Thoracic aorta (tissue), 2 donors: ENCODE data around the gene CDHR3. TPM values are rescaled to one million over a fixed set of nuclear protein-coding genes. Genes with fewer than 3 reads are reported as not detected.

ENCODE experiments used
- ATAC-seq: fragments of 150-250 bp; one replicate; pipeline ENCODE4 v1.8.0; 2017; ENCODE audit warnings: low read depth; ENCODE audit not compliant: insufficient number of reproducible peaks, low FRiP score
- DNase-seq: peaks from one replicate; pipeline ENCODE4 v3.0.0-alpha.2; 2020; ENCODE audit warnings: low spot score
- H3K27ac ChIP-seq, 2 donors: fragments of 200-600 bp; sonication (generic); 1 replicate in 1 of 2; 2 replicates in 1 of 2; pipeline ENCODE4 v1.5.1; 2016; ENCODE audit warnings: mild to moderate bottlenecking in 2 of 2, moderate library complexity in 2 of 2
- H3K27me3 ChIP-seq: fragments of 200-600 bp; sonication (generic); replicated peaks from 2 replicates; pipeline ENCODE4 v1.6.0; 2016; ENCODE audit warnings: mild to moderate bottlenecking; ENCODE audit not compliant: insufficient read depth
- H3K36me3 ChIP-seq: fragments of 200-600 bp; sonication (generic); one replicate; pipeline ENCODE4 v1.5.1; 2016
- H3K4me1 ChIP-seq, 2 donors: fragments of 200-600 bp; sonication (generic); 1 replicate in 1 of 2; 2 replicates in 1 of 2; pipeline versions ENCODE4 v1.5.1 to v1.6.0; 2016; ENCODE audit warnings: low read depth in 2 of 2, mild to moderate bottlenecking in 1 of 2; ENCODE audit not compliant: control insufficient read depth in 1 of 2
- H3K4me3 ChIP-seq: fragments of 200-600 bp; sonication (generic); 2 replicates; pipeline ENCODE4 v1.5.1; 2016; ENCODE audit warnings: mild to moderate bottlenecking
- H3K9me3 ChIP-seq: fragments of 200-600 bp; sonication (generic); 2 replicates; pipeline ENCODE4 v1.5.1; 2016
- CTCF ChIP-seq: fragments of 200-600 bp; sonication (generic); IDR thresholded peaks from one replicate; pipeline ENCODE4 v1.5.1; 2019; ENCODE audit warnings: antibody characterized with exemption
- total RNA-seq, 2 donors: library from RNA; depleted of rRNA; stranded (reverse); fragments of >200 nt; gene quantifications; one replicate each; pipeline versions ENCODE4 v1.1.0 to v1.2.3, GENCODE V29; 2016

CDHR3 gene, protein sequence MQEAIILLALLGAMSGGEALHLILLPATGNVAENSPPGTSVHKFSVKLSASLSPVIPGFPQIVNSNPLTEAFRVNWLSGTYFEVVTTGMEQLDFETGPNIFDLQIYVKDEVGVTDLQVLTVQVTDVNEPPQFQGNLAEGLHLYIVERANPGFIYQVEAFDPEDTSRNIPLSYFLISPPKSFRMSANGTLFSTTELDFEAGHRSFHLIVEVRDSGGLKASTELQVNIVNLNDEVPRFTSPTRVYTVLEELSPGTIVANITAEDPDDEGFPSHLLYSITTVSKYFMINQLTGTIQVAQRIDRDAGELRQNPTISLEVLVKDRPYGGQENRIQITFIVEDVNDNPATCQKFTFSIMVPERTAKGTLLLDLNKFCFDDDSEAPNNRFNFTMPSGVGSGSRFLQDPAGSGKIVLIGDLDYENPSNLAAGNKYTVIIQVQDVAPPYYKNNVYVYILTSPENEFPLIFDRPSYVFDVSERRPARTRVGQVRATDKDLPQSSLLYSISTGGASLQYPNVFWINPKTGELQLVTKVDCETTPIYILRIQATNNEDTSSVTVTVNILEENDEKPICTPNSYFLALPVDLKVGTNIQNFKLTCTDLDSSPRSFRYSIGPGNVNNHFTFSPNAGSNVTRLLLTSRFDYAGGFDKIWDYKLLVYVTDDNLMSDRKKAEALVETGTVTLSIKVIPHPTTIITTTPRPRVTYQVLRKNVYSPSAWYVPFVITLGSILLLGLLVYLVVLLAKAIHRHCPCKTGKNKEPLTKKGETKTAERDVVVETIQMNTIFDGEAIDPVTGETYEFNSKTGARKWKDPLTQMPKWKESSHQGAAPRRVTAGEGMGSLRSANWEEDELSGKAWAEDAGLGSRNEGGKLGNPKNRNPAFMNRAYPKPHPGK
- total RNA-seq, result 1 to 10 TPM; 1.5 to 8.7 TPM

- DNase-seq, result no peak
- Histone ChIP-seq H3K27ac (no peak within 1 kb of the TSS), H3K9me3 (no peaks in the 10 kb centered on the region), H3K27me3 (no peaks in the 10 kb centered on the region), H3K4me3 (no peak within 1 kb of the TSS), H3K4me1 (no peaks in the 10 kb centered on the region), H3K36me3 (no peaks in the 10 kb centered on the region)
- no peak for TF ChIP-seq CTCF
- ATAC-seq, result no peak
Observed at GRCh38 chr7:105963038-105963667, at the start of gene CDHR3. Gene CDHR3, plus strand, starts transcription at chr7:105963264. Its CDS starts 55 bp downstream, at chr7:105963319.

DNA sequence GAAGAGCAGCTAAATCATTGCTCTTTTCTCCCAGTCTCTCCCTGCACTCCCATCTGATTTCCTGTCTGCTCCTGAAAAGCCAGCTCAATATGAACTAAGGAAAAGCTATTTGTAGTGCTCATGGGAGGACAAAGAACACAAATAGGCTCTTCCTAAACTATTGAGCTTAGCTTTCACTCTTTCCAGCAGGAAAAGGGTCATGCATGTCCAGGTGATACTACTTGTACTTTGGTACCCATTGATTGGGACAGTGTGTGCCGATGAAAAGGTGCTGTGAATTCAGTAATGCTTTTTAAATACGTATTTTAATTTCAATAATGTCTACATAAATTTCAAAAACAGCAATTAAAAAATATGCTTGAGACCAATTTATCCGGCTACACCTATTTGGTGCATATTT, 49.1 kb upstream of the CDHR3 start:
- H3K9me3 ChIP-seq, result no peaks in the 10 kb centered on the region
- no peaks in the 10 kb centered on the region for H3K4me1 ChIP-seq
- no peak overlapping the region for H3K4me3 ChIP-seq
- H3K36me3 ChIP-seq, result peaks cover 8% of the 10 kb centered on the region
- TF ChIP-seq CTCF, result no peak
- DNase-seq (no peak), ATAC-seq (no peak)
- no peaks in the 10 kb centered on the region for H3K27me3 ChIP-seq
- no peak overlapping the region for H3K27ac ChIP-seq

GRCh38 chr7:105916603-105917002, 46.5 kb upstream of the CDHR3 start:
- no peak for ATAC-seq
- no peak overlapping the region for H3K4me3 ChIP-seq
- no peaks in the 10 kb centered on the region for H3K36me3 ChIP-seq
- H3K27ac ChIP-seq, result no peak overlapping the region
- no peak for DNase-seq
- no peak for TF ChIP-seq CTCF
- H3K27me3 ChIP-seq, result no peaks in the 10 kb centered on the region
- H3K4me1 ChIP-seq, result no peaks in the 10 kb centered on the region
- no peaks in the 10 kb centered on the region for H3K9me3 ChIP-seq

DNA sequence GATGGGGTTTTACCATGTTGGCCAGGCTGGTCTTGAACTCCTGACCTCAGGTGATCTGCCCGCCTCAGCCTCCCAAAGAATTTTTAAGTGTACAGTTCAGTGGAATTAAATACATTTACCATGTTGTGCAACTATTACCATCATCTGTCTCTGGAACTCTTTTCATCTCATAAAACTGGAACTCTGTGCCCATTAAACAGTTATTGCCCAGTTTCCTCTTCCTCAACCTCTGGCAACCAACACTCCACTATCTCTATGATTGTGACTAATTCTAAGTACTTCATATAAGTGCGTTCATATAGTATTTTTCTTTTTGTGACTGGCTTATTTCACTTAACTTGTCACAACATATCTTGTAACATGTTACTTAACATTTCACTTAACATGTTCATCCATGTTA, 45.4 kb upstream of the CDHR3 start:
- no peak for ATAC-seq
- H3K9me3 ChIP-seq, result no peaks in the 10 kb centered on the region
- no peak overlapping the region for H3K27ac ChIP-seq
- no peaks in the 10 kb centered on the region for H3K27me3 ChIP-seq
- no peaks in the 10 kb centered on the region for H3K4me1 ChIP-seq
- no peaks in the 10 kb centered on the region for H3K36me3 ChIP-seq
- H3K4me3 ChIP-seq, result no peak overlapping the region
- DNase-seq, result no peak
- TF ChIP-seq CTCF, result no peak

DNA sequence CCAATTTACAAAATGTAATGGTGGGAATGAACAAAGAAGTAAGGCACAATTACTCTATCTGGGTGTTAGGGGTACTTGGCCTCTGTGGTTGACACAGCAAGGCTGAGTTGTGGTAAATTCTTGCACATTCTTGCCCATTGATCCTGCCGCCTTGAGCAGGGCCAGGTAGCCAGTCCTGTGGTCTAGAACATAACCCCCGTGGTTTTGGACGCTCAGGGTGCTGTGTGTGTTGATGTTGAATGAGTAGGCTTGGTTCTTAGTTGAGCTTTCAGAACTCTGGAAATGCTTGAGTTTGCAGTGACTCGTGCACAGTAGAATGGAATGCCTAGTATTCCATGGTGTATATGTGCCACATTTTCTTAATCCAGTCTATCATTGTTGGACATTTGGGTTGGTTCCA, 42.3 kb upstream of the CDHR3 start:
- H3K4me3 ChIP-seq, result no peak overlapping the region
- H3K27ac ChIP-seq, result no peak overlapping the region
- no peaks in the 10 kb centered on the region for H3K36me3 ChIP-seq
- TF ChIP-seq CTCF, result no peak
- DNase-seq (no peak), ATAC-seq (no peak)
- no peaks in the 10 kb centered on the region for H3K27me3 ChIP-seq
- no peaks in the 10 kb centered on the region for H3K9me3 ChIP-seq
- H3K4me1 ChIP-seq, result no peaks in the 10 kb centered on the region
